OCI-LY3 (cell line): ENCODE data around the gene ZNF620.

Experiments used
- CTCF ChIP-seq: fragments of 200-600, 300-600 bp; sonication (generic); IDR thresholded peaks from 2 replicates; pipeline ENCODE4 v1.5.1; 2014; ENCODE audit warnings: antibody characterized with exemption, low read length, low read depth
- EZH2phosphoT487 ChIP-seq: fragments of 200-600 bp; shearing (Covaris generic); IDR thresholded peaks from 2 replicates; pipeline ENCODE4 v1.6.1; 2018; ENCODE audit warnings: antibody characterized with exemption, mixed run types, low read depth

- no peak for TF ChIP-seq CTCF
- no peak for TF ChIP-seq EZH2phosphoT487
Measured at GRCh38 chr3:40490916-40491315, 14.9 kb upstream of the ZNF620 start.
